Fibroblast of lung (primary cell): Measurements from ENCODE around the gene DGKE. TPM values are rescaled to one million over a fixed set of nuclear protein-coding genes. Genes with fewer than 3 reads are reported as not detected.
A peak's percentile ranks its signal among the peaks of the same experiment; 100 is the strongest.

Source experiments
- DNase-seq, 2 donors: peaks; one replicate each; pipeline versions ENCODE4 v3.0.0 to v3.0.0-alpha.2; 2010; ENCODE audit warnings: low read depth in 2 of 2
- H2AFZ ChIP-seq: 2 replicates; pipeline ENCODE4 v1.5.1; 2012; ENCODE audit warnings: low read length, control low read depth, inconsistent platforms
- H3K27ac ChIP-seq: 2 replicates; pipeline ENCODE4 v1.5.1; 2011; ENCODE audit warnings: low read length, control low read depth; ENCODE audit not compliant: insufficient read depth
- H3K27me3 ChIP-seq: 2 replicates; pipeline ENCODE4 v1.5.1; 2011; ENCODE audit warnings: mild to moderate bottlenecking, low read length; ENCODE audit not compliant: control insufficient read depth, insufficient read depth
- H3K36me3 ChIP-seq: 2 replicates; pipeline ENCODE4 v1.5.1; 2011; ENCODE audit warnings: low read length; ENCODE audit not compliant: control insufficient read depth, insufficient read depth
- H3K4me1 ChIP-seq: 2 replicates; pipeline ENCODE4 v1.5.1; 2011; ENCODE audit warnings: low read length; ENCODE audit not compliant: control insufficient read depth, insufficient read depth; ENCODE audit errors: extremely low read depth
- H3K4me2 ChIP-seq: 2 replicates; pipeline ENCODE4 v1.5.1; 2011; ENCODE audit warnings: low read length, control low read depth; ENCODE audit not compliant: insufficient read depth; ENCODE audit errors: extremely low read depth
- H3K4me3 ChIP-seq, 4 experiments: fragments of 200-600 bp in 1 of 4; sonication (generic) in 1 of 4; replicated peaks in 1 of 4; 2 replicates each; pipeline ENCODE4 v1.5.1; 2011 to 2016; ENCODE audit warnings: low read length in 4 of 4, low read depth in 3 of 4, mild to moderate bottlenecking in 3 of 4, control low read depth in 2 of 4, inconsistent platforms in 1 of 4, mixed read lengths in 1 of 4; ENCODE audit not compliant: insufficient read depth in 1 of 4; ENCODE audit errors: control extremely low read depth in 1 of 4
- H3K79me2 ChIP-seq: 2 replicates; pipeline ENCODE4 v1.5.1; 2012; ENCODE audit warnings: mild to moderate bottlenecking, low read length, inconsistent platforms; ENCODE audit not compliant: control insufficient read depth, insufficient read depth
- H3K9ac ChIP-seq: 2 replicates; pipeline ENCODE4 v1.5.1; 2011; ENCODE audit warnings: mild to moderate bottlenecking, low read length, control low read depth; ENCODE audit not compliant: insufficient read depth
- H3K9me3 ChIP-seq: 2 replicates; pipeline ENCODE4 v1.5.1; 2012; ENCODE audit warnings: low read depth, low read length; ENCODE audit not compliant: control insufficient read depth, insufficient read depth
- H4K20me1 ChIP-seq: 2 replicates; pipeline ENCODE4 v1.5.1; 2011; ENCODE audit warnings: low read length; ENCODE audit not compliant: control insufficient read depth, insufficient read depth; ENCODE audit errors: extremely low read depth
- CTCF ChIP-seq, 2 donors: IDR thresholded peaks in 1 of 2; conservative IDR thresholded peaks in 1 of 2; 1 replicate in 1 of 2; 2 replicates in 1 of 2; pipeline ENCODE4 v1.5.1; 2011 to 2012; ENCODE audit warnings: low read length in 2 of 2, control low read depth in 1 of 2, inconsistent platforms in 1 of 2, low read depth in 1 of 2, mild to moderate bottlenecking in 1 of 2
- EZH2 ChIP-seq: IDR thresholded peaks from 2 replicates; pipeline ENCODE4 v1.5.1; 2012; ENCODE audit warnings: low read length, control low read depth, mild to moderate bottlenecking; ENCODE audit errors: missing control alignments
- polyA plus RNA-seq, 2 donors: library from polyadenylated mRNA; depleted of rRNA in 1 of 2; stranded (reverse) in 1 of 2; unstranded in 1 of 2; fragments of >200 nt; gene quantifications; 2 replicates each; pipeline ENCODE4 v1.2.1, GENCODE V29; 2011 to 2012; ENCODE audit warnings: missing spikeins in 1 of 2
- total RNA-seq: library from RNA; depleted of rRNA; stranded (reverse); fragments of >200 nt; gene quantifications from 2 replicates; pipeline ENCODE4 v1.2.1, GENCODE V29; 2014

Gene DGKE
- total and polyA plus RNA-seq, 2 donors (not counting 1 experiment from before 2014, with no cell fraction given): 2.5 to 6.4 TPM

DNA sequence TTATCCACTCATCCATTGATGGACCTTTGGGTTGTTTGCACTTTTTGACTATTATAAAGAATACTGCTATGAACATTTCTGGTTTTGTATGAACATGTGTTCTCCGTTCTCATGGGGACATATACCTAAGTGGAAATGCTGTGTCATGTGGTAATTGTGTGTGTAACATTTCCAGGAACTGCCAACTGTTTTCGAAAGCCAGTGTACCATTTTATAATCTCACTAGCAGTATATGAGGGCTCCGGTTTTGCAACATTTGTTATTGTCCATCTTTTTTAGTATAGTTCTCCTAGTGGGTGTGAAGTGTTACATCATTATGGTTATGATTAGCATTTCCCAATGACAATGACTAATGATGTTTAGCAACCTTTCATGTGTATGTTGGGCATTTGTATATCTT lies 85.0 kb downstream of the DGKE start:
- H3K4me1 ChIP-seq: peaks cover 2% of the 10 kb centered on the region
- no peak overlapping the region for H3K27ac ChIP-seq
- no peaks in the 10 kb centered on the region for H3K36me3 ChIP-seq
- H3K27me3 ChIP-seq: no peaks in the 10 kb centered on the region
- H4K20me1 ChIP-seq: no peaks in the 10 kb centered on the region
- DNase-seq: peak in 1 of 2 donors; percentile 28
- TF ChIP-seq EZH2: no peak
- TF ChIP-seq CTCF (conservative IDR thresholded peaks at IDR 0.05 in 1 of 2, IDR thresholded peaks at IDR 0.05 in 1 of 2; ENCODE audit: low read depth in 1 of 2, low read length in 2 of 2): no peak
- no peak overlapping the region for H3K4me2 ChIP-seq
- no peak overlapping the region for H2AFZ ChIP-seq
- H3K9me3 ChIP-seq: no peaks in the 10 kb centered on the region
- H3K9ac ChIP-seq: no peak overlapping the region
- H3K79me2 ChIP-seq: peaks cover 9% of the 10 kb centered on the region
- H3K4me3 ChIP-seq: no peak overlapping the region

Other genes starting within 250 kb of the DGKE start
- 0.51 and 0.99 TPM in 2 replicates for gene NOG, start 240.5 kb upstream of the DGKE start, total RNA-seq
- 0.73 TPM in 2 replicates for gene NOG, start 240.5 kb upstream of the DGKE start, polyA plus RNA-seq
- gene C17orf67, start 231 bp upstream of the DGKE start, total RNA-seq: 1.3 and 1.7 TPM in 2 replicates
- 0.45 and 0.54 TPM in 2 replicates for gene C17orf67, start 231 bp upstream of the DGKE start, polyA plus RNA-seq
- 34.2 and 53.3 TPM in 2 replicates for gene TRIM25, start 79.9 kb downstream of the DGKE start, total RNA-seq
- gene TRIM25, start 79.9 kb downstream of the DGKE start, polyA plus RNA-seq: 53.9 and 67.8 TPM in 2 replicates
- gene COIL, start 126.9 kb downstream of the DGKE start, total RNA-seq: 11.8 and 12.1 TPM in 2 replicates
- 7.3 and 7.7 TPM in 2 replicates for gene COIL, start 126.9 kb downstream of the DGKE start, polyA plus RNA-seq
- 93.0 and 101 TPM in 2 replicates for gene SCPEP1, start 144.0 kb downstream of the DGKE start, total RNA-seq
- 67.5 and 84.7 TPM in 2 replicates for gene SCPEP1, start 144.0 kb downstream of the DGKE start, polyA plus RNA-seq